Measurements from ENCODE around the gene ADRB1.

The ADRB1 gene

GRCh38 chr10:114058297-114058696 lies 14.6 kb downstream of the ADRB1 start:
- DNase-seq: no peak

GRCh38 chr10:114059561-114059960 lies 15.9 kb downstream of the ADRB1 start:
- DNase-seq: no peak

DNA sequence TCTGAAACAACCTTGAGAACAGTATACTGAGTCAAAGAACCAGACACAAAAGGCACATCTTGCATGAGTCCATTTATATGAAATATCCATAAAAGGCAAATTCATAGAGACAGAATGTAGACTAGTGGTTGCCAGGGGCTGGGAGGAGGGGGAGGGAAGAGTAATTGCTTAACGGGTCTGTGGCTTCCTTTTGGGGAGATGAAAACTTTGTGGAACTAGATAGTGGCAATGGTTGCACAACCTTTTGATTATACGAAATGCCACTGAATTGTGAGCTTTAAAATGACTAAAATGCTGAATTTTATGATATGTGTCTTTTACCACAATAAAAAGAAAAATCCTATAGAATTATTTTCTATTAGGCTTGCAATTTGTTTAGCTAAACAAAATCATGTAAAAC lies 16.8 kb downstream of the ADRB1 start:
- no peak for DNase-seq

DNA sequence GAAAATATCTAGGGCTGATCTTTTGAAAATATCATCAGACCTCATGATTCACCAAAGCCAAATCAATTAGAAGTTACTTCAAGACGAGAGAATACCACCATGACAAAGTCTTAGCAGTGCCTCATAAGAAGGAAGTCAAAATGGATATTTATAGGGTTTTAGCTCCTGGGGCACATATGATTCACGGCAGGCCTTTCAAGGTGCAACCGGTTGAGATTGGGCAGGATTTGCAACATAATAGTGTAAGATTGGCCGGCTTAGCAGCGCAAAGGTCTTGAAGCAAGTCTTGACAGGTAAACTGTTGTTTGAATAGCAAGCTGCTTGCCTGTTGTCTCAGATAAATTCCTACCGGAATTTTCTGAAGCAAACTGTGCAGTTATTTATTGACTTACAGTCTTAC lies 17.5 kb downstream of the ADRB1 start:
- no peak for DNase-seq

GRCh38 chr10:114061789-114062188 lies 18.1 kb downstream of the ADRB1 start:
- DNase-seq: no peak

- DNase-seq: no peak
Observed at GRCh38 chr10:114064151-114065048, 20.7 kb downstream of the ADRB1 start.

DNA sequence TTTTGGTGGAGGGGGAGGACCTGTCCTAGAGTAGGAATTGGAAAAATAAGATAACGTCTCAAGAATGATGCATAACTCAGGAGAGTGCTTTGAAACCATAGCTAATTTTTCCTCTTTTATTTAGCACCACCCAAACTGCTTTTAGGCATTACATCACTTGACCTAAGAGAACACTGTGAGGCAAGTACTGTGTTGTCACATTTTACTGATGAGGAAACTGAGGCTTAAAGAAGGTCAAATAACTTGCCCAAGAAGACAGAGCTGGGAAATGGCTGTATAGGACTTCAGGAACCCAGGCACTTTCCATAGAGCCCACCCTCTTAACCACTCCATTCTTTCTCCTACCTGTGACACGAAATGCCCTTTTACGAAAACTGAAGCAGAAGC lies 21.4 kb downstream of the ADRB1 start:
- no peak for DNase-seq

- DNase-seq: no peak
Observed at GRCh38 chr10:114068054-114068707, 24.5 kb downstream of the ADRB1 start.

- DNase-seq: no peak
Observed at GRCh38 chr10:114070710-114071109, 27.0 kb downstream of the ADRB1 start.

GRCh38 chr10:114071178-114071577 lies 27.5 kb downstream of the ADRB1 start:
- no peak for DNase-seq

- DNase-seq: no peak
Observed at GRCh38 chr10:114073395-114074186, 29.9 kb downstream of the ADRB1 start.

DNA sequence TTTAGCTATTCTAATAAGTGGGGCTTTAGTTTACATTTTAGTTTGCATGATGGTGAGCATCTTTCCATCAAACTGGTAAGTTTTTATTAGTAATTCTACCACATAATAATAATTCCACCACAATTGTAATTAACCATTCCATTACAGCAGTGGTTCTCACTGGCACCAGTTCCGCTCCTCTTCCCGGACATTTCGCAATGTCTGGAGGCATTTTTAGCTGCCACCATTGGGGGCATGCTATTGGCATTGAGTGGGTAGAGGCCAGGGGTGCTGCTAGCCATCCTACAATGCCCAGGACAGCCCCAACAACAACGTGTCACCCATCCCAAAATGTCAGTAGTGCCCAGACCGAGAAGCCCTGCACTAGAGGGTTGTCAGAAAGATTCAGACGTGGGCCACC lies 31.4 kb downstream of the ADRB1 start:
- no peak for DNase-seq

DNA sequence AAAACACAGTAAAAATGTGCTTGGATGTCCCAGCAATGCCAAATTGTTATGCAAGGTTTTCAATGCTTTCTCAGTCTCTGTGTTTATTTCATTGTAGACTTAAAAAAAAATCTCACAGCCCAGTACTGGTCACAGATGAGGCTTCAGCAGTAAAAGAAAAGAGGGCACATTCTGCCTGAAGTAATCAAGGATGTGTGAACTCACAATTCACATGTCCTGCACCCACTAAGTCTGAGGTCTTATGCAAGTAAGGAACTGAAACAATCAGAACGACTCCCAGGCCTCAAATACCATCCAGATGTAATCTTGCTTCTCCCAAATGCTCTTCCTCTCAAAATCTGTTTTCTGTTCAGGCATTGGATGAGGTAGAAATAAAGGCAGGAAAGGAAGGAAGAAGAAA lies 33.7 kb downstream of the ADRB1 start:
- DNase-seq: no peak

GRCh38 chr10:114077815-114078219 lies 34.2 kb downstream of the ADRB1 start:
- DNase-seq: no peak

DNA sequence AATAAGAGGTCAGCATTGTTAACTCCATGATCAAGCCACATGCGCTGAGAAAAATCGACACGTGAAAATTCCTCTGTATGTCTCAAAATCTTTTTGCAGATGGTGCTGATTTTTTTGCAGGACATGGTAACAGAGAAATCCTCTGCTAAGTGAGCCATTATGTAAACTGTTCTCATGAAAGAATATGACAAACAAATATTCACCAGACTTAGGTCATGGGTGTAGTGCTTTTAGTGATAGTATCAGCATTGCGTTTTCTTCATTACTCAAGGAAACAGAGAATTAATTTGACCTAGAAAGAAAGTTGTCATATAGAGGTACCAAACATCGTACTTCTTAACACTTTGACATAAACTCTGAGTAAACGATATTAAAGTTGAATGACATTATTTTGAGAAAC lies 34.7 kb downstream of the ADRB1 start:
- no peak for DNase-seq

DNA sequence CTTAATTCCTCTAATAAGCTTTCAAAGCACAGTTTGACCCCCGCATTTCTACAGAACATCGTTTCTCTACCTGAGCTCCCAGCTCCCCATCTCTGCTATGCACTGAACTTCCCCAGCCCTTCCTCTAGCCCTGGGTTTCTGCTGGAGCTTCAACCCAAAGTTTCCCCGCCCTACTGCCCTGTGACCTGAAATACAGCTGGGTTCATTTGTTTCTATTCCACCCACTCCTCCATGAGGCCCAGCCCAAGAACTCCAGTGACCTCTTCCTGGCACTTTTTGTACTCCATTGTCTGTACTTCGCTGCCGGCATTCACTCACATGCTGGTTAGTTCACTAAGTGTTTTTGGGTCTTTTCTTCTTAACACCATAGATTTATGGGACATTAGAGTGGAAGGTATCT lies 35.8 kb downstream of the ADRB1 start:
- no peak for DNase-seq

GRCh38 chr10:114081911-114082583 lies 38.4 kb downstream of the ADRB1 start:
- no peak for DNase-seq

DNA sequence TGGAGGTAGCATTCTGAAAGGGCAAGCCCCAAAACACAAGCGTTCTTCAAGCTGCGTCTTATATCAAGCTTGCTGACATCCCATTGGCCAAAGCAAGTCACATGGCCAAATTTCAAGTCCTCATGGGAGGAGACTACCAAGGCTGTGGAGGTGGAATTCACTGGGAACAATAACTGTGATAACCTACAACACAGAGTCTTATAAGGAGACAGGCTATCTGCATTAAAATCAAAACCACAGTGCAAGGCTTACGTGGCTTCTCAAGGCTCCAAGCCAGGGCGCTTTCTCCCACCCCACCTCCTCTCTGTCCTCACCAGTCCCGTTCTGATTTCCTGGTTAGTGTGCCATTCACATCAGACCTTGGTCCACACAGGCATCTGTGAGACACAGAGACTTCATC lies 39.4 kb downstream of the ADRB1 start:
- DNase-seq: no peak

DNA sequence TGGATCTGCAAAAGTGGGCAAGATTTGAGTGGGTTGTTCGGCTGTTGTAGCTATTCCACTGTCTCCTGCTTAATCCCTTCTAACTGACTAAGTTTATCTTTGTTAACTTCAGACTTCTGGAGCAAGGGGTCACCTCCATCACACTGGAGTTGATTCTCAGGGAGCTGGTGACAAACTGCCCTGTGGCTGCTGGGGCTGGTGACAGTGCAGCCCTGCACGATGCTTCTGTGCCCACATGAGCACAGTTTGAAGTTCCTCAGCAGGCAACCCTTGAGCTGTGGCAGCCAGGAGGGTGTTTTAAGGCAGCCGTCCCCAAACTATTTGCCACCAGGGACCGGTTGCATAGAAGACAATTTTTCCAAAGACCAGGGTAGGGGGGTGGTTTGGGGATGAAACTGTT lies 40.5 kb downstream of the ADRB1 start:
- DNase-seq: no peak

GRCh38 chr10:114087255-114087654 lies 43.6 kb downstream of the ADRB1 start:
- no peak for DNase-seq

DNA sequence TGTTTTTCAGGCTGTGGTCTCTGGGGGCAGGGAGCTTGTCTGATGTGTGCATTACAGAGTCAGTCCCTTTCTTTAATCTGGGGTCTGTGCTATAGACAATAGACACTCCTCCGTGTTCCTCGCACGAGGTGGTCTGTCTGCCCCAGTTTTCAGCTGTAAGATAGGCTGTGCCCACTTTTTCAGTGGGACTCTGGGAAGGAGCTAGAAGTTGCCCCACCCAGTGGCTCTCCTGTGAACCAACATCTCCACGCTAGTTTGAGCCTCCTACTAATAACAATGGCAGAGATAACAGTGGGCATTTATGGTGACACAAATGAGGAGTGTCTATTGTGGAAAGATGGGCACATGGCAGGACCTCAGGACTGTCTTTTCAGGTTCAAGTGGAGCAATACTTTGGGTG lies 44.0 kb downstream of the ADRB1 start:
- DNase-seq: no peak

GRCh38 chr10:114094795-114095194 lies 51.1 kb downstream of the ADRB1 start:
- no peak for DNase-seq

All from activated effector memory CD4-positive, alpha-beta T cell treated with anti-CD3 and anti-CD28 coated beads, Interleukin-2, amount 50 U/mL, for 16 hours (primary cell).